HCT116 (cell line): Measurements from ENCODE around the gene GNRHR. TPM values are rescaled to one million over a fixed set of nuclear protein-coding genes. Genes with fewer than 3 reads are reported as not detected.

Source experiments
- ATAC-seq: fragments of 200-7000 bp; cut with Tn5 transposase; 2 replicates; pipeline ENCODE4 v1.9.1; 2020; ENCODE audit warnings: mild to moderate bottlenecking, moderate library complexity
- BruUV-seq: library from RNA; stranded (reverse); fragments of 400-500 nt; replicated peaks from 2 replicates; lab custom pipeline; 2021; lab: Mats Ljungman, UMichigan
- CTCF ChIA-PET: fragments of 300-600 bp; sonication (Branson Sonifier 250); formaldehyde crosslinking; loops from one replicate; lab custom pipeline; 2021; ENCODE audit warnings: antibody characterized with exemption; lab: Charles Lee
- POLR2A ChIA-PET: fragments of 300-600, 350-600 bp; sonication (Branson Sonifier 250); formaldehyde crosslinking; loops from one replicate; lab custom pipeline; 2021; ENCODE audit warnings: antibody characterized with exemption; lab: Charles Lee
- RAD21 ChIA-PET, 2 experiments: fragments of 300-600 bp; sonication (Branson Sonifier 250); formaldehyde crosslinking; loops; one replicate each; lab custom pipeline; 2023; ENCODE audit warnings: low total read pairs in 2 of 2; ENCODE audit not compliant: uncharacterized antibody in 2 of 2, unreplicated experiment in 2 of 2, low non-redundant PET in 1 of 2; lab: Charles Lee
- DNase-seq: peaks from one replicate; pipeline ENCODE4 v3.0.0-alpha.2; 2010; ENCODE audit warnings: low read depth, low spot score
- H2AFZ ChIP-seq: fragments of 200-600 bp; shearing (Covaris generic), sonication (generic); 2 replicates; pipeline ENCODE4 v1.6.1; 2017; ENCODE audit warnings: low read depth, mixed run types, mixed read lengths, antibody characterized with exemption, low read length; ENCODE audit not compliant: poor library complexity, severe bottlenecking
- H3K27ac ChIP-seq: 2 replicates; pipeline ENCODE4 v1.5.1; 2012; ENCODE audit warnings: low read depth, low read length
- H3K27me3 ChIP-seq: fragments of 200-600 bp; sonication (generic); 2 replicates; pipeline ENCODE4 v1.6.1; 2016; ENCODE audit warnings: mixed run types, low read length, mixed read lengths; ENCODE audit not compliant: insufficient read depth
- H3K36me3 ChIP-seq, 2 experiments: fragments of 200-500 bp in 1 of 2; fragments of 200-600 bp in 1 of 2; sonication (Bioruptor generic) in 1 of 2; sonication (generic) in 1 of 2; 2 replicates each; pipeline versions ENCODE4 v1.5.1 to v1.6.1; 2014 to 2016; ENCODE audit warnings: low read length in 2 of 2, inconsistent platforms in 1 of 2, mixed read lengths in 1 of 2, mixed run types in 1 of 2; ENCODE audit not compliant: insufficient read depth in 2 of 2, control insufficient read depth in 1 of 2
- H3K4me1 ChIP-seq, 2 experiments: fragments of 200-600 bp in 1 of 2; sonication (generic) in 1 of 2; 2 replicates each; pipeline versions ENCODE4 v1.5.1 to v1.6.1; 2012 to 2017; ENCODE audit warnings: low read length in 2 of 2, inconsistent platforms in 1 of 2, mild to moderate bottlenecking in 1 of 2, mixed read lengths in 1 of 2, mixed run types in 1 of 2, moderate library complexity in 1 of 2; ENCODE audit not compliant: insufficient read depth in 2 of 2, control insufficient read depth in 1 of 2
- H3K4me2 ChIP-seq: fragments of 200-600 bp; sonication (generic); 2 replicates; pipeline ENCODE4 v1.6.1; 2017; ENCODE audit warnings: mixed run types, low read length, mixed read lengths
- H3K4me3 ChIP-seq, 2 experiments: fragments of 200-600 bp in 1 of 2; sonication (generic) in 1 of 2; replicated peaks in 1 of 2; 2 replicates each; pipeline ENCODE4 v1.5.1; 2011 to 2016; ENCODE audit warnings: low read length in 2 of 2, control low read depth in 1 of 2, low read depth in 1 of 2, mild to moderate bottlenecking in 1 of 2, mixed read lengths in 1 of 2, mixed run types in 1 of 2
- H3K79me2 ChIP-seq: fragments of 200-600 bp; sonication (generic); 2 replicates; pipeline ENCODE4 v1.6.1; 2017; ENCODE audit warnings: mild to moderate bottlenecking, mixed run types, low read length, moderate library complexity, mixed read lengths; ENCODE audit not compliant: insufficient read depth
- H3K9ac ChIP-seq: fragments of 200-600 bp; sonication (generic); 2 replicates; pipeline ENCODE4 v1.6.1; 2016; ENCODE audit warnings: low read length, mixed read lengths
- H3K9me2 ChIP-seq: fragments of 200-600 bp; sonication (generic), shearing (Covaris generic); 2 replicates; pipeline ENCODE4 v1.6.1; 2017; ENCODE audit warnings: mixed run types, mild to moderate bottlenecking, moderate library complexity; ENCODE audit not compliant: insufficient read depth
- H3K9me3 ChIP-seq, 2 experiments: fragments of 200-500 bp in 1 of 2; fragments of 200-600 bp in 1 of 2; sonication (Bioruptor generic) in 1 of 2; sonication (generic) in 1 of 2; 2 replicates each; pipeline ENCODE4 v1.6.1; 2014 to 2017; ENCODE audit warnings: low read length in 2 of 2, mixed read lengths in 2 of 2, inconsistent platforms in 1 of 2, low read depth in 1 of 2, mild to moderate bottlenecking in 1 of 2, mixed run types in 1 of 2, moderate library complexity in 1 of 2; ENCODE audit not compliant: control insufficient read depth in 1 of 2, insufficient read depth in 1 of 2
- H4K20me1 ChIP-seq: fragments of 200-600 bp; sonication (generic), shearing (Covaris generic); 2 replicates; pipeline ENCODE4 v1.6.1; 2017; ENCODE audit warnings: mixed run types, mild to moderate bottlenecking, moderate library complexity; ENCODE audit not compliant: insufficient read depth
- ATF3 ChIP-seq: IDR thresholded peaks from 2 replicates; pipeline ENCODE4 v1.6.1; 2012
- CBX3 ChIP-seq: IDR thresholded peaks from 2 replicates; pipeline ENCODE4 v1.6.1; 2012; ENCODE audit warnings: low read depth
- EGR1 ChIP-seq: IDR thresholded peaks from 2 replicates; pipeline ENCODE4 v1.6.1; 2012; ENCODE audit warnings: low read depth
- ELF1 ChIP-seq: IDR thresholded peaks from 2 replicates; pipeline ENCODE4 v1.6.1; 2012; ENCODE audit warnings: low read depth, borderline replicate concordance
- EZH2 ChIP-seq: fragments of 200-600 bp; sonication (generic); IDR thresholded peaks from 2 replicates; pipeline ENCODE4 v1.6.1; 2017; ENCODE audit warnings: antibody characterized with exemption, mixed run types
- FOSL1 ChIP-seq: IDR thresholded peaks from 2 replicates; pipeline ENCODE4 v1.6.1; 2012; ENCODE audit warnings: low read depth
- JUND ChIP-seq: IDR thresholded peaks from 2 replicates; pipeline ENCODE4 v1.6.1; 2012
- MAX ChIP-seq: IDR thresholded peaks from 2 replicates; pipeline ENCODE4 v1.6.1; 2012
- POLR2AphosphoS5 ChIP-seq: IDR thresholded peaks from 2 replicates; pipeline ENCODE4 v1.6.1; 2011; ENCODE audit warnings: mild to moderate bottlenecking, low read depth, low read length, moderate library complexity
- RAD21 ChIP-seq: IDR thresholded peaks from 2 replicates; pipeline ENCODE4 v1.6.1; 2012; ENCODE audit warnings: low read depth, mild to moderate bottlenecking
- REST ChIP-seq: IDR thresholded peaks from 2 replicates; pipeline ENCODE4 v1.6.1; 2012; ENCODE audit warnings: low read depth
- SIN3A ChIP-seq: IDR thresholded peaks from 2 replicates; pipeline ENCODE4 v1.6.1; 2012; ENCODE audit warnings: low read depth
- SP1 ChIP-seq: IDR thresholded peaks from 2 replicates; pipeline ENCODE4 v1.6.1; 2012; ENCODE audit warnings: low read depth
- SRF ChIP-seq: IDR thresholded peaks from 2 replicates; pipeline ENCODE4 v1.6.1; 2012; ENCODE audit warnings: low read depth
- TCF7L2 ChIP-seq: IDR thresholded peaks from 2 replicates; pipeline ENCODE4 v1.7.0; 2011; ENCODE audit warnings: borderline replicate concordance, inconsistent platforms; ENCODE audit not compliant: insufficient read depth, insufficient read length; ENCODE audit errors: extremely low read depth
- YY1 ChIP-seq: IDR thresholded peaks from 2 replicates; pipeline ENCODE4 v1.6.1; 2011; ENCODE audit warnings: low read length, low read depth, moderate library complexity, mild to moderate bottlenecking; ENCODE audit not compliant: insufficient replicate concordance; ENCODE audit errors: extremely low read depth
- ZFX ChIP-seq: fragments of 450-650 bp; IDR thresholded peaks from 2 replicates; pipeline ENCODE4 v1.6.1; 2017
- intact Hi-C: fragments of 100-400 bp; cut with micrococcal nuclease; formaldehyde crosslinking; loops from 2 replicates; pipeline ENCODE4 v1.10.0; 2022
- total RNA-seq: library from RNA; stranded (reverse); gene quantifications from one replicate; pipeline ENCODE4 v1.2.1, GENCODE V29; 2021; ENCODE audit not compliant: unreplicated experiment
- TF ChIP-seq, protein P1 (sequence below): IDR thresholded peaks from 2 replicates; pipeline ENCODE4 v1.6.1; 2011; ENCODE audit warnings: mild to moderate bottlenecking, low read length, moderate library complexity; ENCODE audit not compliant: insufficient replicate concordance; ENCODE audit errors: extremely low read depth
- TF ChIP-seq, protein P2 (sequence below), 3 experiments: fragments of 200-600 bp in 1 of 3; sonication (generic) in 1 of 3; IDR thresholded peaks in 2 of 3; conservative IDR thresholded peaks in 1 of 3; 2 replicates each; pipeline ENCODE4 v1.5.1; 2012 to 2017; ENCODE audit warnings: low read depth in 2 of 3, low read length in 2 of 3, antibody characterized with exemption in 1 of 3, borderline replicate concordance in 1 of 3, control low read depth in 1 of 3, mild to moderate bottlenecking in 1 of 3, mixed read lengths in 1 of 3, mixed run types in 1 of 3, moderate library complexity in 1 of 3; ENCODE audit not compliant: insufficient read depth in 1 of 3

Gene GNRHR
- total RNA-seq, 1 experiment from 2014 or later = not detected

DNA sequence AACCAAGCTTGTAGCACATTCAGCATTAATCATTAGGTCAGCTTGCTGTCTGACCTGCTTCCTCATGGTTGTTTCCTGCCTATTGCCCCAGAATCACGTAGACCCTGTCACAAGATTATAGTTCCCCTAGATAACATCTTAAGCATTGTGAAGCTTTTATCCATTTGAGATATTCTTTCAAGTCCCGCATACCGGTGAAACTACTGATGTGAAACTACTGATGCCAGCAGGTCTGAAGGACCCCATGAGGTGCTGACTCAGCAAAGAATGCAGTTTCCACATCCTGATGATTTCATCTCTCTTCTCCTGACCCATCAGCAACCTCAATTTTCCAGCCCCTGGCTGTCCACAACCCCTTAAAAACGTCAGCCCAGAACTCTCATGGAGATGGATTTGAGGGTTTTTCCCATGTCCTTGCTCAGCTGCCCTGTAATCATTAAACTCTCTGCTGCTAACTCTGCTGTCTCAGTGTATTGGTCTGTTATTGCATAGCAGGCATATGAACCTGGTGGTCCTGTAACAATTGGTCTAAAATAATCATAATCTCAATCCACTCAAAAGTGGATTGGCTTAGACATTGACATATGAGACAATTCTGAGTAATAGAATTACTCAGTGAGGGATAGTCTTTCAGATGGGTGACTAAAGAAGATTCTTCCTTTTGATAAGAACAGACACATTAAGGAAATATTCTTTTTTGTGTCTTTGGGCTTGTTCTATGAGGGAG is 26.9 kb downstream of the GNRHR start:
- ChIA-PET CTCF (interaction anchor here (0.9 kb wide), 1 partner anchor 19 kb away, joined by 3 read pairs; no protein-coding TSS in a partner anchor), RAD21 (no interaction called here), POLR2A (no interaction called here)
- Histone ChIP-seq H3K9ac (no peak overlapping the region), H3K4me3 (0 out of 4 replicates have a peak overlapping the region, but pooled peaks of 1 of the 2 experiments have one; percentile 14), H3K79me2 (no peaks in the 10 kb centered on the region), H2AFZ (no peak overlapping the region), H3K4me1 (peaks cover 2 to 23% of the 10 kb centered on the region in 2 experiments), H3K9me2 (no peaks in the 10 kb centered on the region), H3K4me2 (peak overlapping the region; percentile 43), H3K9me3 (no peaks in the 10 kb centered on the region; a peak in 1 of 4 replicates), H3K27ac (no peak overlapping the region), H3K36me3 (no peaks in the 10 kb centered on the region), H4K20me1 (no peaks in the 10 kb centered on the region), H3K27me3 (no peaks in the 10 kb centered on the region)
- no peak for DNase-seq
- 0 out of 2 replicates have a peak, but pooled peaks have one; percentile 17 for ATAC-seq
- BruUV-seq = no TSS peak
- TF ChIP-seq SP1 (peak; percentile 24; the same call in 1 of the 2 replicates), REST (no peak), ZFX (no peak), MAX (no peak), JUND (peak; percentile 7; the same call in 1 of the 2 replicates), YY1 (no peak), POLR2AphosphoS5 (no peak), RAD21 (no peak), EZH2 (no peak), ATF3 (no peak), FOSL1 (peak; percentile 40), SRF (no peak), EGR1 (no peak), CBX3 (peak; percentile 49), TCF7L2 (no peak), ELF1 (no peak), SIN3A (peak; percentile 34; the same call in 1 of the 2 replicates)
- TF ChIP-seq, protein P1, sequence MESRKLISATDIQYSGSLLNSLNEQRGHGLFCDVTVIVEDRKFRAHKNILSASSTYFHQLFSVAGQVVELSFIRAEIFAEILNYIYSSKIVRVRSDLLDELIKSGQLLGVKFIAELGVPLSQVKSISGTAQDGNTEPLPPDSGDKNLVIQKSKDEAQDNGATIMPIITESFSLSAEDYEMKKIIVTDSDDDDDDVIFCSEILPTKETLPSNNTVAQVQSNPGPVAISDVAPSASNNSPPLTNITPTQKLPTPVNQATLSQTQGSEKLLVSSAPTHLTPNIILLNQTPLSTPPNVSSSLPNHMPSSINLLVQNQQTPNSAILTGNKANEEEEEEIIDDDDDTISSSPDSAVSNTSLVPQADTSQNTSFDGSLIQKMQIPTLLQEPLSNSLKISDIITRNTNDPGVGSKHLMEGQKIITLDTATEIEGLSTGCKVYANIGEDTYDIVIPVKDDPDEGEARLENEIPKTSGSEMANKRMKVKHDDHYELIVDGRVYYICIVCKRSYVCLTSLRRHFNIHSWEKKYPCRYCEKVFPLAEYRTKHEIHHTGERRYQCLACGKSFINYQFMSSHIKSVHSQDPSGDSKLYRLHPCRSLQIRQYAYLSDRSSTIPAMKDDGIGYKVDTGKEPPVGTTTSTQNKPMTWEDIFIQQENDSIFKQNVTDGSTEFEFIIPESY = no peak
- TF ChIP-seq, protein P2, sequence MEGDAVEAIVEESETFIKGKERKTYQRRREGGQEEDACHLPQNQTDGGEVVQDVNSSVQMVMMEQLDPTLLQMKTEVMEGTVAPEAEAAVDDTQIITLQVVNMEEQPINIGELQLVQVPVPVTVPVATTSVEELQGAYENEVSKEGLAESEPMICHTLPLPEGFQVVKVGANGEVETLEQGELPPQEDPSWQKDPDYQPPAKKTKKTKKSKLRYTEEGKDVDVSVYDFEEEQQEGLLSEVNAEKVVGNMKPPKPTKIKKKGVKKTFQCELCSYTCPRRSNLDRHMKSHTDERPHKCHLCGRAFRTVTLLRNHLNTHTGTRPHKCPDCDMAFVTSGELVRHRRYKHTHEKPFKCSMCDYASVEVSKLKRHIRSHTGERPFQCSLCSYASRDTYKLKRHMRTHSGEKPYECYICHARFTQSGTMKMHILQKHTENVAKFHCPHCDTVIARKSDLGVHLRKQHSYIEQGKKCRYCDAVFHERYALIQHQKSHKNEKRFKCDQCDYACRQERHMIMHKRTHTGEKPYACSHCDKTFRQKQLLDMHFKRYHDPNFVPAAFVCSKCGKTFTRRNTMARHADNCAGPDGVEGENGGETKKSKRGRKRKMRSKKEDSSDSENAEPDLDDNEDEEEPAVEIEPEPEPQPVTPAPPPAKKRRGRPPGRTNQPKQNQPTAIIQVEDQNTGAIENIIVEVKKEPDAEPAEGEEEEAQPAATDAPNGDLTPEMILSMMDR (IDR thresholded peaks at IDR 0.05 in 2 of 3, conservative IDR thresholded peaks at IDR 0.05 in 1 of 3; ENCODE audit: borderline replicate concordance in 1 of 3, insufficient read depth in 1 of 3, low read depth in 2 of 3, low read length in 2 of 3) = no peak
- intact Hi-C loops = no loop called here
